ENCODE measurements around the gene UBE3B. TPM values are rescaled to one million over a fixed set of nuclear protein-coding genes. Genes with fewer than 3 reads are reported as not detected.
A peak's percentile ranks its signal among the peaks of the same experiment; 100 is the strongest.
"Not testable (repeated sequence)": the region's sequence is repeated elsewhere in the genome, so short reads cannot be mapped to it uniquely, and the experiment has no call there.

Gene UBE3B
- total RNA-seq, 1 donor from 2014 or later, result 21.4 TPM

DNA sequence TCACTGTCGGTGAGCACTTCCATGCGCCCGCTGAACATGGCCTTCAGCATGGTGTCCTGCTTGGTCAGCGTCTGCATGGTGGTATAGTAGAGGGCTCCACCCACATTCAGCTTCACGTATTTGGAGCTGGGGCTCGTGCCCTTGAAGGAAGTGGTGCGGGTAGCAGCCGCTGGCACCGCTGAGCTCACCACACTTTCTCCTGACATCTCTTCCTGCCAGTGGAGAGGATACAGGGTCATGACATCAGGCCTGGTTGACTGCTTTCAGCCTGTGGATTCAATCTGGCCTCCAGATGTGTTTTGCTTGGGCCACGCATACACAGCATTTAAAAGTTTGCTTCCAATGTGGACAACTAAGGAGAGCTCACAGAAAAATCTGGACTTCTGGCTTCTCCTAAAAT is 7.9 kb upstream of the UBE3B start:
- Histone ChIP-seq H3K27ac (ENCODE audit: low read depth, low read length) (no peak overlapping the region), H3K4me1 (ENCODE audit: control insufficient read depth in 3 of 3, insufficient read depth in 3 of 3, low read length in 3 of 3) (peaks cover 38 to 43% (median 40%) of the 10 kb centered on the region in 3 donors), H3K9ac (ENCODE audit: low read depth in 1 of 3, low read length in 3 of 3) (no peak overlapping the region), H3K9me3 (ENCODE audit: control insufficient read depth in 3 of 3, low read length in 3 of 3) (no peaks in the 10 kb centered on the region), H3K4me3 (ENCODE audit: low read length in 3 of 3) (no peak overlapping the region), H3K36me3 (ENCODE audit: control insufficient read depth in 3 of 3, insufficient read depth in 3 of 3, low read length in 3 of 3) (peaks cover 11 to 24% (median 15%) of the 10 kb centered on the region in 3 donors), H3K27me3 (ENCODE audit: control insufficient read depth in 3 of 3, insufficient read depth in 3 of 3, low read length in 3 of 3) (no peaks in the 10 kb centered on the region)

DNA sequence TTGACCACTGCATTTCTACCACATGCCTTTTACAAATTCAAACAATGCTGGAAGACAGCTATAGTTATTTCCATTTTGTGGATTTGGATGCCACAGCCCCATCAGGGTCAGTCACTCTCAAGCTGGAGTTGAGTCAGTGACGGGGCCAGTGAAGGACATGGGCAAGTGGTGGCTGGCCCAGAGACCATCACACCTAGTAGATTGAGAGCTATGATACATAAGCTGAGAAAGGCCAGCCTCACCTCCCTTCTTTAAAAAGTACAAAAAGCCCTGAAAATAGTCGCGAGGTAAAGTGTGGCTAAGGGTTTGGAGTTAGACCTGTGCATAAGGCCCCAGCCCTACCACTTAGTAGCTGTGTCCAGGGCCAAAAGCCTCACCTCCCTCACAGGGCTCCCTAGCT is 4.4 kb upstream of the UBE3B start:
- H3K27ac ChIP-seq (ENCODE audit: low read depth, low read length), result no peak overlapping the region
- H3K4me3 ChIP-seq (ENCODE audit: low read length in 3 of 3), result no peak overlapping the region
- peaks cover 8 to 13% (median 10%) of the 10 kb centered on the region in 3 donors for H3K36me3 ChIP-seq (ENCODE audit: control insufficient read depth in 3 of 3, insufficient read depth in 3 of 3, low read length in 3 of 3)
- no peaks in the 10 kb centered on the region for H3K27me3 ChIP-seq (ENCODE audit: control insufficient read depth in 3 of 3, insufficient read depth in 3 of 3, low read length in 3 of 3)
- no peak overlapping the region for H3K9ac ChIP-seq (ENCODE audit: low read depth in 1 of 3, low read length in 3 of 3)
- H3K9me3 ChIP-seq (ENCODE audit: control insufficient read depth in 3 of 3, low read length in 3 of 3), result no peaks in the 10 kb centered on the region
- peaks cover 22 to 28% (median 22%) of the 10 kb centered on the region in 3 donors for H3K4me1 ChIP-seq (ENCODE audit: control insufficient read depth in 3 of 3, insufficient read depth in 3 of 3, low read length in 3 of 3)

DNA sequence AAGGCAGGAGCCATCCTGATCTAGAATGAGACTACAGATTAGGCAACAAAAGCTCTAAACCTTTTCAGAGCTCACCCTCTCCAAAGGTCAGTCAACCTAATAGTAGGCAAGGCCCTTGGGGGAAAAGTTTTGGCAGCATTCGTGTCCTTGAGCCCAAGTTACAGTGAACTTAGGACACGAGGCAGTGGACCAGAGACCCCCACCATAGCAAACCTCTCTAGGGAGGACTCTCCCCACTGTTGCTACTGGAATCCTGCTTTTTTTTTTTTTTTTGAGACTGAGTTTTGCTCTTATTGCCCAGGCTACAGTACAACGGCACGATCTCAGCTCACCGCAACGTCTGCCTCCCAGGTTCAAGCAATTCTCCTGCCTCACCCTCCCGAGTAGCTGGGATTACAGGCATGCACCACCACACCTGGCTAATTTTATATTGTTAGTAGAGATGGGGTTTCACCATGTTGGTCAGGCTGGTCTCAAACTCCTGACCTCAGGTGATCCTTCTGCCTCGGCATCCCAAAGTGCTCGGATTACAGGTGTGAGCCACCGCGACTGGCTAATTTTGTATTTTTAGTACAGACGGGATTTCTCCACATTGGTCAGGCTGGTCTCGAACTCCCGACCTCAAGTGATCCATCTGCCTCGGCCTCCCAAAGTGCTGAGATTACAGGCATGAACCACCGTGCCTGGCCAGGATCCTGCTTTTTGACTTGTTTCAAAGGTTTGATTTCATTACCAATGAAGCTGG is 3.7 kb upstream of the UBE3B start:
- not testable (repeated sequence) for H3K9me3 ChIP-seq (ENCODE audit: control insufficient read depth in 3 of 3, low read length in 3 of 3); H3K4me3 ChIP-seq (ENCODE audit: low read length in 3 of 3); H3K9ac ChIP-seq (ENCODE audit: low read depth in 1 of 3, low read length in 3 of 3); H3K27ac ChIP-seq (ENCODE audit: low read depth, low read length); H3K27me3 ChIP-seq (ENCODE audit: control insufficient read depth in 3 of 3, insufficient read depth in 3 of 3, low read length in 3 of 3)
- peaks cover 20 to 30% (median 24%) of the 10 kb centered on the region in 3 donors for H3K4me1 ChIP-seq (ENCODE audit: control insufficient read depth in 3 of 3, insufficient read depth in 3 of 3, low read length in 3 of 3)
- H3K36me3 ChIP-seq (ENCODE audit: control insufficient read depth in 3 of 3, insufficient read depth in 3 of 3, low read length in 3 of 3), result peaks cover 7 to 11% (median 8%) of the 10 kb centered on the region in 3 donors

DNA sequence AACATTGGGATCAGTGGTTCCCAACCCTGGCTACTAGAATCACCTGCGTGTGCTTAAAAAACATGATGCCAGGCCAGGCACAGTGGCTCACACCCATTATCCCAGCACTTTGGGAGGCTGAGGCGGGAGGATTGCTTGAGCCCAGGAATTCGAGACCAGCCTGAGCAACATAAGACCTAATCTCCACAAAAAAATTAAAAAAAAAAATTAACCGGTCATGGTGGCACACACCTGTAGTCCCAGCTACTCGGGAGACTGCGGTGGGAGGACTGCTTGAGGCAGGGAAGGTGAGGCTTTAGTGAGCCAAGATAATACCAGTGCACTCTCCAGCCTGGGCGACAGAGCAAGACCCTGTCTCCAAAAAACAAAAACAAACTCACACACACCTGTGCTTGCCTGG is 2.3 kb upstream of the UBE3B start:
- Histone ChIP-seq H3K4me1 (ENCODE audit: control insufficient read depth in 3 of 3, insufficient read depth in 3 of 3, low read length in 3 of 3) (peaks cover 22 to 42% (median 32%) of the 10 kb centered on the region in 3 donors), H3K4me3 (ENCODE audit: low read length in 3 of 3) (no peak overlapping the region), H3K27ac (ENCODE audit: low read depth, low read length) (no peak overlapping the region), H3K27me3 (ENCODE audit: control insufficient read depth in 3 of 3, insufficient read depth in 3 of 3, low read length in 3 of 3) (no peaks in the 10 kb centered on the region), H3K36me3 (ENCODE audit: control insufficient read depth in 3 of 3, insufficient read depth in 3 of 3, low read length in 3 of 3) (peaks cover 0 to 3% (median 0%) of the 10 kb centered on the region in 3 donors), H3K9ac (ENCODE audit: low read depth in 1 of 3, low read length in 3 of 3) (no peak overlapping the region), H3K9me3 (ENCODE audit: control insufficient read depth in 3 of 3, low read length in 3 of 3) (no peaks in the 10 kb centered on the region)

DNA sequence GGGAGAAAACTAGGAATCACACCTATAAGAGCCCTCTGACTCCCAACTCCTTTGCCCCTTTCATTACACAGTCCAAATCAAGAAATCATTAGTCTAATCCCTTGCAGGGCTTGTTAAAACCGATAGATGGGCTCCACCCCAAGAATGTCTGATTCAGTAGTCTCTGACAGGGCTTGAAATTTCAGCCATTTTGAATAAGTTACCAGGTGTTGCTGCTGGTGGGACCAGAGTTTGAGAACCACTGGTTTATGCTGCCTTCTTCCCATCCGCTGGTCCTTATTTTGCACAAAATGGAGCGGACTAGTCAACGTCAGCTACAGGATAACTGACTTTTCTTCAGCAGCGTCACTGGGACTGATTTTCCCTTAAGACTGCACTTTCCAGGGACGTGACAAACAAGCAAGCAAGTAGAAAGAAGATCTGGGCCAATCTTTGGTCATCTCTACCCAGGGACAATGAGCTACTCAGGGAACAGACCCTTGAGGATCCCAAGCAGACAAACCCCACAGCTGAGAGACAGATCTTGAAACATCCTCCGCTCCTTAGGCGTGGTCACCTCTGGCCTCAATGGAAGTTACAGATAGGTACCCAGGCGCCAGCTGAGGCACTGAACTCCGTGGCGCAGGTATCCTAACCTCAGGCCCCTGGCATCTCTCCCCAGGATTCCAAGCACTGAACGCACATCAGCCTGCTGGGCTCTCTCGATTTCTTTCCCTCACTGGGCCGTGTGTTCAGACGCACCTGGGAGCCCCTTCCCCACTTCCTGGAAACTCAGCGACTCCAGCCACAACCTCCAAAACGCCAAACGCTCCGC is 1.2 kb upstream of the UBE3B start:
- peak overlapping the region; percentile 93 to 98 (median 96) for H3K4me3 ChIP-seq (ENCODE audit: low read length in 3 of 3)
- H3K27me3 ChIP-seq (ENCODE audit: control insufficient read depth in 3 of 3, insufficient read depth in 3 of 3, low read length in 3 of 3), result no peaks in the 10 kb centered on the region
- H3K9ac ChIP-seq (ENCODE audit: low read depth in 1 of 3, low read length in 3 of 3), result peak overlapping the region; percentile 95 to 99 (median 98)
- peak overlapping the region; percentile 96 for H3K27ac ChIP-seq (ENCODE audit: low read depth, low read length)
- H3K9me3 ChIP-seq (ENCODE audit: control insufficient read depth in 3 of 3, low read length in 3 of 3), result no peaks in the 10 kb centered on the region
- H3K36me3 ChIP-seq (ENCODE audit: control insufficient read depth in 3 of 3, insufficient read depth in 3 of 3, low read length in 3 of 3), result no peaks in the 10 kb centered on the region
- H3K4me1 ChIP-seq (ENCODE audit: control insufficient read depth in 3 of 3, insufficient read depth in 3 of 3, low read length in 3 of 3), result peaks cover 22 to 42% (median 28%) of the 10 kb centered on the region in 3 donors

DNA sequence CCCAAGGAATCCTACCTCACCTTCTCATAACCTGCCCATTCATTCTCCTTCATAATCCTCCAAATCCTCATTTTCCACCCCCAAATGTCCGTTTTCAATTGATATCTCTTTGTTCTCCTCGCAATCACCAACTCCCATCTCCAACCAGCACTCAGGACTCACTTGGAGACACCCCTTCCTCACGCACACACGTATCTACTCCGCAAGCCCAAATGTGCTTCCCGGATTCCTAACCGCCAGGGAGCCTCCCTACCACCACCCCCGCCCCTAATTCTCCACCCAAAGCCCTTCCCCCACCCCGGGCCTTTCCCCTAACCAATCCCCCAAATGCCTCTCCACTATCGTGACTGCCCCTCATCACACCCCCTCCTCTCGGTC is 638 bp upstream of the UBE3B start:
- H3K9ac ChIP-seq (ENCODE audit: low read depth in 1 of 3, low read length in 3 of 3), result peak overlapping the region; percentile 95 to 99 (median 98)
- peak overlapping the region; percentile 96 for H3K27ac ChIP-seq (ENCODE audit: low read depth, low read length)
- peaks cover 0 to 3% (median 0%) of the 10 kb centered on the region in 3 donors for H3K36me3 ChIP-seq (ENCODE audit: control insufficient read depth in 3 of 3, insufficient read depth in 3 of 3, low read length in 3 of 3)
- peaks cover 22 to 42% (median 28%) of the 10 kb centered on the region in 3 donors for H3K4me1 ChIP-seq (ENCODE audit: control insufficient read depth in 3 of 3, insufficient read depth in 3 of 3, low read length in 3 of 3)
- H3K27me3 ChIP-seq (ENCODE audit: control insufficient read depth in 3 of 3, insufficient read depth in 3 of 3, low read length in 3 of 3), result no peaks in the 10 kb centered on the region
- H3K4me3 ChIP-seq (ENCODE audit: low read length in 3 of 3), result peak overlapping the region; percentile 93 to 98 (median 96)
- H3K9me3 ChIP-seq (ENCODE audit: control insufficient read depth in 3 of 3, low read length in 3 of 3), result no peaks in the 10 kb centered on the region

DNA sequence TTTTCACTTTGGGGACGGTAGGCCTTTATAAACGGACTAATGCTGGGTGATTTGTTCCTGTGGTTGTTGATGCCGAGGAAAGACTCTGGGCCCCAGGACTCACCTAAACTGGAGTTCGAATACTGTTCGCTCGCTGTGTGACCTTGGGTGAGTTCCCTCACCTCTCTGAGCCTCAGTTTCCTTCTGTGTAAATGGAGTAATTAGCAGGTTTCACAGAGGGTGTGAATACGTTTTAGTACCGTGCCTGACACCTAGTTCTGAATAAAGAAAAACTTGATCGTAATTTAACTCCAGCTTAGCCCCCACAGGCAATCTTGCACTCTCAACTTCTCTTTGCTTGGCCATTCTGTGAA is 505 bp downstream of the UBE3B start:
- H3K27ac ChIP-seq (ENCODE audit: low read depth, low read length), result peak overlapping the region; percentile 96
- peaks cover 0 to 3% (median 2%) of the 10 kb centered on the region in 3 donors for H3K36me3 ChIP-seq (ENCODE audit: control insufficient read depth in 3 of 3, insufficient read depth in 3 of 3, low read length in 3 of 3)
- no peaks in the 10 kb centered on the region for H3K27me3 ChIP-seq (ENCODE audit: control insufficient read depth in 3 of 3, insufficient read depth in 3 of 3, low read length in 3 of 3)
- H3K4me3 ChIP-seq (ENCODE audit: low read length in 3 of 3), result peak overlapping the region; percentile 93 to 98 (median 96)
- peaks cover 22 to 42% (median 28%) of the 10 kb centered on the region in 3 donors for H3K4me1 ChIP-seq (ENCODE audit: control insufficient read depth in 3 of 3, insufficient read depth in 3 of 3, low read length in 3 of 3)
- no peaks in the 10 kb centered on the region for H3K9me3 ChIP-seq (ENCODE audit: control insufficient read depth in 3 of 3, low read length in 3 of 3)
- peak overlapping the region; percentile 95 to 99 (median 98) for H3K9ac ChIP-seq (ENCODE audit: low read depth in 1 of 3, low read length in 3 of 3)

DNA sequence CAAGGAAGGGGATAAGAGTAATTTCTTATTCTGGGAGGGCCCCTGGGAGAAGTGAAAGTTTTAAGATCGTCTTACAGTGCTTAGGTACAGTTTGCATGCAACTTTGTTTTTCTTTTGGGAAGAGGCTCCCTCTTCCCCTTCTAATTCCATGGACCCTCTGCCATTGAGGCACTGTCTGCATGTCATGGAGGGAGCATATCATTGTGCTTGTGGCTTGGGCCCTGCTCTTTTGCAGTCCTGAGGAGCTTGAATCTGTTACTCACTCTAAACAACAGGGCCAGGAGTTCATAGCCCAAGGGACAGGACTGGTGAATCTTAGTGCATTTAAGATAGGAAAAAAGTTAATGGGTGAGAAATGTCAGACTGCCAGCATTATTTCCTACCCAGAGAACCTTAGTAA is 2.3 kb downstream of the UBE3B start:
- Histone ChIP-seq H3K4me3 (ENCODE audit: low read length in 3 of 3) (no peak overlapping the region), H3K36me3 (ENCODE audit: control insufficient read depth in 3 of 3, insufficient read depth in 3 of 3, low read length in 3 of 3) (peaks cover 17 to 20% (median 20%) of the 10 kb centered on the region in 3 donors), H3K9me3 (ENCODE audit: control insufficient read depth in 3 of 3, low read length in 3 of 3) (no peaks in the 10 kb centered on the region), H3K4me1 (ENCODE audit: control insufficient read depth in 3 of 3, insufficient read depth in 3 of 3, low read length in 3 of 3) (peaks cover 19 to 36% (median 28%) of the 10 kb centered on the region in 3 donors), H3K27ac (ENCODE audit: low read depth, low read length) (no peak overlapping the region), H3K27me3 (ENCODE audit: control insufficient read depth in 3 of 3, insufficient read depth in 3 of 3, low read length in 3 of 3) (no peaks in the 10 kb centered on the region), H3K9ac (ENCODE audit: low read depth in 1 of 3, low read length in 3 of 3) (no peak overlapping the region)

DNA sequence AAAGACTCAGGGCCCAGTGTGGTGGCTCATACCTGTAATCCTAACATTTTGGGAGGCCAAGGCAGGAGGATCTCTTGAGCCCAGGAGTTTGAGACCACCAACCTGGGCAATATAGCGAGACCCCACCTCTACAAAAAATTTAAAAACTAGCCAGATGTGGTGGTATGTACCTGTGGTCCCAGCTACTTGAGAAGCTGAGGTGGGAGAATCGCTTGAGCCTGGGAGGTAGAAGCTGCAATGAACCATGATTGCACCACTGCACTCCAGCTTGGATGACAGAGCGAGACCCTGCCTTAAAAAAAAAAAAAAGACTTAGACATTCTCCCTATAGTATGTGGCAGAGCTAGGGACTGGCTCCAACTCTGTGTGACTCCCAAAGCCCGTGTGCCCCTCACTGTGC is 2.9 kb downstream of the UBE3B start:
- peaks cover 18 to 36% (median 28%) of the 10 kb centered on the region in 3 donors for H3K4me1 ChIP-seq (ENCODE audit: control insufficient read depth in 3 of 3, insufficient read depth in 3 of 3, low read length in 3 of 3)
- no peak overlapping the region for H3K27ac ChIP-seq (ENCODE audit: low read depth, low read length)
- no peaks in the 10 kb centered on the region for H3K27me3 ChIP-seq (ENCODE audit: control insufficient read depth in 3 of 3, insufficient read depth in 3 of 3, low read length in 3 of 3)
- H3K9ac ChIP-seq (ENCODE audit: low read depth in 1 of 3, low read length in 3 of 3), result no peak overlapping the region
- H3K4me3 ChIP-seq (ENCODE audit: low read length in 3 of 3), result no peak overlapping the region
- H3K36me3 ChIP-seq (ENCODE audit: control insufficient read depth in 3 of 3, insufficient read depth in 3 of 3, low read length in 3 of 3), result peaks cover 23 to 26% (median 26%) of the 10 kb centered on the region in 3 donors
- H3K9me3 ChIP-seq (ENCODE audit: control insufficient read depth in 3 of 3, low read length in 3 of 3), result no peaks in the 10 kb centered on the region

DNA sequence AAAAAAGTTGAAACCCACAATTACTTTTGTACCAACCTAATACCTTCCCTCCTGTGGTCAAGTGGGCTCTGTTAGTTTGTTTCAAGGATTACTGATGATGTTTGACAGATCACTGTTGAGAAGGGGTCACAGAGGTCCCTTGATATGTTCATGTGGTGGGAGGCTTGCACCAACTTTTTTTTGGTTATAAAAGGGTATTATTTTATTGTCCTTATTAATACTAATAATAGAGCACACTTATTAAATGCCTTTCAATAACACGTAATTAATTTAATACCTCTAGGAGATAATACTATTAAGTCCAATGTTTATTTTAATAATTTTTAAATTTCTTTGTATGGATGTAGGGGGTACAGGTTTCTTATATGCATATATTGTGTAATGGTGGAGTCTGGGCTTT is 4.4 kb downstream of the UBE3B start:
- Histone ChIP-seq H3K27ac (ENCODE audit: low read depth, low read length) (no peak overlapping the region), H3K27me3 (ENCODE audit: control insufficient read depth in 3 of 3, insufficient read depth in 3 of 3, low read length in 3 of 3) (no peaks in the 10 kb centered on the region), H3K36me3 (ENCODE audit: control insufficient read depth in 3 of 3, insufficient read depth in 3 of 3, low read length in 3 of 3) (peaks cover 29 to 41% (median 41%) of the 10 kb centered on the region in 3 donors), H3K4me1 (ENCODE audit: control insufficient read depth in 3 of 3, insufficient read depth in 3 of 3, low read length in 3 of 3) (peaks cover 4 to 23% (median 16%) of the 10 kb centered on the region in 3 donors), H3K9me3 (ENCODE audit: control insufficient read depth in 3 of 3, low read length in 3 of 3) (no peaks in the 10 kb centered on the region), H3K4me3 (ENCODE audit: low read length in 3 of 3) (no peak overlapping the region), H3K9ac (ENCODE audit: low read depth in 1 of 3, low read length in 3 of 3) (no peak overlapping the region)
